ENCODE data around the gene CABCOCO1. TPM values are rescaled to one million over a fixed set of nuclear protein-coding genes. Genes with fewer than 3 reads are reported as not detected.
"Not testable (repeated sequence)": the region's sequence is repeated elsewhere in the genome, so short reads cannot be mapped to it uniquely, and the experiment has no call there.

CABCOCO1 gene
- total RNA-seq, 8 experiments from 2014 or later = 0.63 to 12.5 (median 1.3) TPM

- in situ Hi-C loops (cut with MboI; ENCODE audit: low pct_unique_long_range_greater_than_20kb in 2 of 9, low sequenced_read_pairs in 9 of 9, unreplicated experiment in 9 of 9) = no loop called here
- H3K4me3 ChIP-seq = no peak overlapping the region
- H3K4me1 ChIP-seq (replicated peaks in 1 of 2) = peaks cover 0 to 34% of the 10 kb centered on the region in 2 donors
- ATAC-seq (replicated peaks in 6 of 8) = peak in 5 of 8 experiments; percentile 49 to 93 (median 69)
- H3K27ac ChIP-seq = no peak overlapping the region
- 17 to 100% (median 57%) methylated on average over 1 to 4 of the region's 4 CpGs for WGBS, 10 experiments
These were observed 36.4 kb downstream of the CABCOCO1 start for GRCh38 chr10:61698968-61699655.

GRCh38 chr10:61701055-61701705, 38.5 kb downstream of the CABCOCO1 start:
- no peak for ATAC-seq (replicated peaks in 6 of 8)
- Histone ChIP-seq H3K4me1 (replicated peaks in 1 of 2) (peaks cover 0 to 34% of the 10 kb centered on the region in 2 donors), H3K27ac (no peak overlapping the region), H3K4me3 (no peak overlapping the region)
- in situ Hi-C loops (cut with MboI; ENCODE audit: low pct_unique_long_range_greater_than_20kb in 2 of 9, low sequenced_read_pairs in 9 of 9, unreplicated experiment in 9 of 9) = no loop called here
- 0 to 100% (median 64%) methylated on average over 1 to 2 of the region's 2 CpGs; no CpG with 5 or more reads in 1 of the 10 experiments for WGBS, 10 experiments

- no peak overlapping the region for H3K27ac ChIP-seq
- WGBS, 10 experiments = 0 to 90% (median 60%) methylated on average over 1 to 2 of the region's 2 CpGs; no CpG with 5 or more reads in 1 of the 10 experiments
- in situ Hi-C loops (cut with MboI; ENCODE audit: low pct_unique_long_range_greater_than_20kb in 2 of 9, low sequenced_read_pairs in 9 of 9, unreplicated experiment in 9 of 9) = no loop called here
These were observed 39.0 kb downstream of the CABCOCO1 start for GRCh38 chr10:61701706-61702105.

GRCh38 chr10:61702584-61702983, 39.9 kb downstream of the CABCOCO1 start:
- Histone ChIP-seq H3K4me3 (no peak overlapping the region), H3K27ac (no peak overlapping the region), H3K4me1 (replicated peaks in 1 of 2) (peaks cover 0 to 34% of the 10 kb centered on the region in 2 donors)
- 50 to 100% (median 87%) methylated on average over 1 to 2 of the region's 2 CpGs for WGBS, 10 experiments
- ATAC-seq (replicated peaks in 6 of 8) = peak in 5 of 8 experiments; percentile 41 to 76 (median 51)
- in situ Hi-C loops (cut with MboI; ENCODE audit: low pct_unique_long_range_greater_than_20kb in 2 of 9, low sequenced_read_pairs in 9 of 9, unreplicated experiment in 9 of 9) = no loop called here

More at GRCh38 chr10:61701706-61702105, 39.0 kb downstream of the CABCOCO1 start:
- peaks cover 0 to 34% of the 10 kb centered on the region in 2 donors for H3K4me1 ChIP-seq (replicated peaks in 1 of 2)
- H3K4me3 ChIP-seq = no peak overlapping the region
- no peak for ATAC-seq (replicated peaks in 6 of 8)

GRCh38 chr10:61705022-61705613, 42.4 kb downstream of the CABCOCO1 start:
- 67 to 100% (median 100%) methylated on average over 1 of the region's 1 CpG; no CpG with 5 or more reads in 3 of the 10 experiments for WGBS, 10 experiments
- in situ Hi-C loops (cut with MboI; ENCODE audit: low pct_unique_long_range_greater_than_20kb in 2 of 9, low sequenced_read_pairs in 9 of 9, unreplicated experiment in 9 of 9) = no loop called here
- H3K27ac ChIP-seq = no peak overlapping the region
- H3K4me1 ChIP-seq (replicated peaks in 1 of 2) = peaks cover 0 to 15% of the 10 kb centered on the region in 2 donors
- H3K4me3 ChIP-seq = no peak overlapping the region
- ATAC-seq (replicated peaks in 6 of 8) = no peak

- in situ Hi-C loops (cut with MboI; ENCODE audit: low pct_unique_long_range_greater_than_20kb in 2 of 9, low sequenced_read_pairs in 9 of 9, unreplicated experiment in 9 of 9) = no loop called here
- Histone ChIP-seq H3K4me3 (no peak overlapping the region), H3K27ac (no peak overlapping the region), H3K4me1 (replicated peaks in 1 of 2) (no peaks in the 10 kb centered on the region)
- WGBS, 10 experiments = 18 to 100% (median 86%) methylated on average over 1 to 2 of the region's 2 CpGs
- ATAC-seq (replicated peaks in 6 of 8) = peak in 1 of 8 experiments; percentile 42
These were observed 46.1 kb downstream of the CABCOCO1 start for GRCh38 chr10:61708846-61709245.

GRCh38 chr10:61712105-61712504, 49.4 kb downstream of the CABCOCO1 start:
- H3K4me1 ChIP-seq (replicated peaks in 1 of 2); H3K4me3 ChIP-seq; ATAC-seq (replicated peaks in 6 of 8); H3K27ac ChIP-seq; in situ Hi-C loops (cut with MboI; ENCODE audit: low pct_unique_long_range_greater_than_20kb in 2 of 9, low sequenced_read_pairs in 9 of 9, unreplicated experiment in 9 of 9): not testable (repeated sequence)
- 0 to 83% (median 64%) methylated on average over 1 to 2 of the region's 2 CpGs; no CpG with 5 or more reads in 3 of the 10 experiments for WGBS, 10 experiments

GRCh38 chr10:61719475-61719874, 56.7 kb downstream of the CABCOCO1 start:
- WGBS, 10 experiments = 80 to 100% (median 100%) methylated on average over 1 to 6 of the region's 6 CpGs; no CpG with 5 or more reads in 3 of the 10 experiments
- H3K4me3 ChIP-seq; in situ Hi-C loops (cut with MboI; ENCODE audit: low pct_unique_long_range_greater_than_20kb in 2 of 9, low sequenced_read_pairs in 9 of 9, unreplicated experiment in 9 of 9); H3K4me1 ChIP-seq (replicated peaks in 1 of 2); ATAC-seq (replicated peaks in 6 of 8); H3K27ac ChIP-seq: not testable (repeated sequence)

GRCh38 chr10:61719906-61720305, 57.2 kb downstream of the CABCOCO1 start:
- Histone ChIP-seq H3K4me3 (no peak overlapping the region), H3K4me1 (replicated peaks in 1 of 2) (no peaks in the 10 kb centered on the region), H3K27ac (no peak overlapping the region)
- in situ Hi-C loops (cut with MboI; ENCODE audit: low pct_unique_long_range_greater_than_20kb in 2 of 9, low sequenced_read_pairs in 9 of 9, unreplicated experiment in 9 of 9) = no loop called here
- ATAC-seq (replicated peaks in 6 of 8) = no peak
- 76 to 100% (median 87%) methylated on average over 1 to 3 of the region's 3 CpGs for WGBS, 10 experiments

- Histone ChIP-seq H3K4me3 (no peak overlapping the region), H3K4me1 (replicated peaks in 1 of 2) (no peaks in the 10 kb centered on the region), H3K27ac (no peak overlapping the region)
- 47 to 100% (median 84%) methylated on average over 2 to 4 of the region's 4 CpGs; no CpG with 5 or more reads in 4 of the 10 experiments for WGBS, 10 experiments
- ATAC-seq (replicated peaks in 6 of 8) = no peak
- in situ Hi-C loops (cut with MboI; ENCODE audit: low pct_unique_long_range_greater_than_20kb in 2 of 9, low sequenced_read_pairs in 9 of 9, unreplicated experiment in 9 of 9) = no loop called here
These were observed 58.7 kb downstream of the CABCOCO1 start for GRCh38 chr10:61721431-61721830.

- not testable (repeated sequence) for H3K4me3 ChIP-seq; ATAC-seq (replicated peaks in 6 of 8); H3K27ac ChIP-seq; H3K4me1 ChIP-seq (replicated peaks in 1 of 2)
- in situ Hi-C loops (cut with MboI; ENCODE audit: low pct_unique_long_range_greater_than_20kb in 2 of 9, low sequenced_read_pairs in 9 of 9, unreplicated experiment in 9 of 9) = loop anchor here in 1 of 9 experiments (25.0 kb wide), 2 partner anchors 588 to 913 kb away; no protein-coding TSS in a partner anchor
- 14 to 100% (median 83%) methylated on average over 1 to 2 of the region's 2 CpGs; no CpG with 5 or more reads in 5 of the 10 experiments for WGBS, 10 experiments
These were observed 62.5 kb downstream of the CABCOCO1 start for GRCh38 chr10:61725221-61725620.

- no peak overlapping the region for H3K27ac ChIP-seq
- in situ Hi-C loops (cut with MboI; ENCODE audit: low pct_unique_long_range_greater_than_20kb in 2 of 9, low sequenced_read_pairs in 9 of 9, unreplicated experiment in 9 of 9) = loop anchor here in 1 of 9 experiments (25.0 kb wide), 2 partner anchors 592 to 917 kb away; no protein-coding TSS in a partner anchor
- ATAC-seq (replicated peaks in 6 of 8) = no peak
- WGBS, 10 experiments = 54 to 100% (median 81%) methylated on average over 1 to 2 of the region's 2 CpGs
- no peak overlapping the region for H3K4me3 ChIP-seq
- no peaks in the 10 kb centered on the region for H3K4me1 ChIP-seq (replicated peaks in 1 of 2)
These were observed 66.9 kb downstream of the CABCOCO1 start for GRCh38 chr10:61729596-61729995.

- 50 to 100% (median 72%) methylated on average over 2 of the region's 2 CpGs for WGBS, 10 experiments
- H3K4me1 ChIP-seq (replicated peaks in 1 of 2) = no peaks in the 10 kb centered on the region
- H3K27ac ChIP-seq = no peak overlapping the region
- in situ Hi-C loops (cut with MboI; ENCODE audit: low pct_unique_long_range_greater_than_20kb in 2 of 9, low sequenced_read_pairs in 9 of 9, unreplicated experiment in 9 of 9) = loop anchor here in 1 of 9 experiments (25.0 kb wide), 2 partner anchors 593 to 918 kb away; no protein-coding TSS in a partner anchor
- no peak for ATAC-seq (replicated peaks in 6 of 8)
- H3K4me3 ChIP-seq = no peak overlapping the region
These were observed 67.9 kb downstream of the CABCOCO1 start for GRCh38 chr10:61730671-61731070.
